DND-41 (cell line): Measurements from ENCODE around the gene SVIL.
"Not testable (repeated sequence)": the region's sequence is repeated elsewhere in the genome, so short reads cannot be mapped to it uniquely, and the experiment has no call there.

Experiments
- ATAC-seq: fragments of 200-7000 bp; cut with Tn5 transposase; 3 replicates; pipeline ENCODE4 v1.9.1; 2021; ENCODE audit warnings: low read depth; ENCODE audit not compliant: insufficient read depth
- DNase-seq: peaks from one replicate; pipeline ENCODE4 v3.0.0-alpha.2; 2020
- H2AFZ ChIP-seq: 2 replicates; pipeline ENCODE4 v1.6.0; 2012; ENCODE audit warnings: low read depth, low read length
- H3K27ac ChIP-seq: 2 replicates; pipeline ENCODE4 v1.5.1; 2012; ENCODE audit warnings: low read length, inconsistent platforms
- H3K27me3 ChIP-seq: fragments of 200-600 bp; sonication (generic); 2 replicates; pipeline ENCODE4 v1.6.0; 2012; ENCODE audit warnings: low read length, mild to moderate bottlenecking, inconsistent platforms; ENCODE audit not compliant: insufficient read depth, poor library complexity
- H3K36me3 ChIP-seq: 2 replicates; pipeline ENCODE4 v1.5.1; 2012; ENCODE audit warnings: low read length, inconsistent platforms; ENCODE audit not compliant: insufficient read depth
- H3K4me1 ChIP-seq: 2 replicates; pipeline ENCODE4 v1.5.1; 2012; ENCODE audit warnings: mild to moderate bottlenecking, low read length; ENCODE audit not compliant: insufficient read depth
- H3K4me2 ChIP-seq: 2 replicates; pipeline ENCODE4 v1.6.0; 2012; ENCODE audit warnings: mild to moderate bottlenecking, moderate library complexity, low read length, inconsistent platforms; ENCODE audit not compliant: insufficient read depth
- H3K4me3 ChIP-seq, 2 experiments: fragments of 200-600 bp in 1 of 2; shearing (Covaris generic) in 1 of 2; 2 replicates each; pipeline ENCODE4 v1.5.1; 2012 to 2016; ENCODE audit warnings: inconsistent platforms in 2 of 2, low read length in 2 of 2, mild to moderate bottlenecking in 2 of 2, low read depth in 1 of 2, moderate library complexity in 1 of 2
- H3K79me2 ChIP-seq: 2 replicates; pipeline ENCODE4 v1.6.0; 2012; ENCODE audit warnings: low read length, inconsistent platforms; ENCODE audit not compliant: insufficient read depth
- H3K9ac ChIP-seq: 2 replicates; pipeline ENCODE4 v1.6.0; 2012; ENCODE audit warnings: low read depth, mild to moderate bottlenecking, inconsistent platforms, low read length, moderate library complexity
- H3K9me3 ChIP-seq: 2 replicates; pipeline ENCODE4 v1.5.1; 2012; ENCODE audit warnings: low read length, moderate library complexity, mild to moderate bottlenecking, inconsistent platforms; ENCODE audit not compliant: insufficient read depth, severe bottlenecking
- H4K20me1 ChIP-seq: 2 replicates; pipeline ENCODE4 v1.6.0; 2012; ENCODE audit warnings: low read length; ENCODE audit not compliant: insufficient read depth
- CTCF ChIP-seq: IDR thresholded peaks from 2 replicates; pipeline ENCODE4 v1.5.1; 2012; ENCODE audit warnings: borderline replicate concordance, low read length, moderate library complexity, mild to moderate bottlenecking; ENCODE audit not compliant: poor library complexity, severe bottlenecking; ENCODE audit errors: extremely low read depth
- EZH2 ChIP-seq: IDR thresholded peaks from 3 replicates; pipeline ENCODE4 v1.6.1; 2012; ENCODE audit warnings: borderline replicate concordance, low read depth, mild to moderate bottlenecking, moderate library complexity, low read length, inconsistent platforms; ENCODE audit not compliant: severe bottlenecking

SVIL gene

GRCh38 chr10:29461042-29461441 is 173.7 kb downstream of the SVIL start:
- H3K9me3 ChIP-seq, result peaks cover 16% of the 10 kb centered on the region
- no peak overlapping the region for H2AFZ ChIP-seq
- H3K9ac ChIP-seq, result no peak overlapping the region
- no peaks in the 10 kb centered on the region for H3K79me2 ChIP-seq
- no peak overlapping the region for H3K4me2 ChIP-seq
- H3K27me3 ChIP-seq, result no peaks in the 10 kb centered on the region
- H3K27ac ChIP-seq, result no peak overlapping the region
- H4K20me1 ChIP-seq, result peaks cover 7% of the 10 kb centered on the region; the same call in 1 of the 2 replicates
- H3K36me3 ChIP-seq, result peaks cover 76% of the 10 kb centered on the region
- no peak for DNase-seq
- no peaks in the 10 kb centered on the region for H3K4me1 ChIP-seq
- ATAC-seq, result no peak
- no peak for TF ChIP-seq EZH2
- no peak for TF ChIP-seq CTCF
- no peak overlapping the region for H3K4me3 ChIP-seq

DNA sequence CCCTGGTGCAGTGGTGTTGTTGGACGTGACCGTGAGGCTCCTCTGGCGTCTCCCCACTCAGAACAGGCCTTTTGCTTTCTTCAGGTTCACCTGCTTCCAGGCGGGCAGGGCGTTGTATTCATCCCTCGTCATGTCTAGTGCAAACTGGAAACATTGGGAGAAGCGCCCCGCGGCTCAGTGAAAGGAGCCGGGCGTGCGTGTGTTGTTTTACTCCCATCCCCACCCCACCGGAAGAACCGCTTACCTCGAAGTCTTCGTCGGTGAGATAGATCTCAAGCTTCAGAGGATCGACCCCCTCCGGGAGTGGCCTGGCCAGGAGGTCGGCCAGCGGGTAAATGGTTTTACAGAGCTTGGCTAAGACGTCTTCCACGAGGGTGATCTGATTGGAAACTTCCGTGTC is 176.6 kb downstream of the SVIL start:
- Histone ChIP-seq H3K9me3 (peaks cover 16% of the 10 kb centered on the region), H3K36me3 (peaks cover 60% of the 10 kb centered on the region)
- not testable (repeated sequence) for H3K27ac ChIP-seq, H2AFZ ChIP-seq, ATAC-seq, DNase-seq, H3K4me2 ChIP-seq, H4K20me1 ChIP-seq, H3K4me1 ChIP-seq, H3K4me3 ChIP-seq, H3K79me2 ChIP-seq, H3K9ac ChIP-seq, H3K27me3 ChIP-seq

GRCh38 chr10:29455095-29455494 is 179.7 kb downstream of the SVIL start:
- H3K9me3 ChIP-seq, result peaks cover 7% of the 10 kb centered on the region
- H3K79me2 ChIP-seq, result peaks cover 3% of the 10 kb centered on the region; the same call in 1 of the 2 replicates
- DNase-seq (no peak), ATAC-seq (no peak)
- no peaks in the 10 kb centered on the region for H3K4me1 ChIP-seq
- no peaks in the 10 kb centered on the region for H3K27me3 ChIP-seq
- H2AFZ ChIP-seq, result no peak overlapping the region
- no peak overlapping the region for H3K27ac ChIP-seq
- no peak for TF ChIP-seq CTCF
- TF ChIP-seq EZH2, result no peak
- H4K20me1 ChIP-seq, result no peaks in the 10 kb centered on the region; the same call in 1 of the 2 replicates
- no peak overlapping the region for H3K4me2 ChIP-seq
- H3K9ac ChIP-seq, result no peak overlapping the region
- H3K36me3 ChIP-seq, result peaks cover 29% of the 10 kb centered on the region
- H3K4me3 ChIP-seq, result no peak overlapping the region

DNA sequence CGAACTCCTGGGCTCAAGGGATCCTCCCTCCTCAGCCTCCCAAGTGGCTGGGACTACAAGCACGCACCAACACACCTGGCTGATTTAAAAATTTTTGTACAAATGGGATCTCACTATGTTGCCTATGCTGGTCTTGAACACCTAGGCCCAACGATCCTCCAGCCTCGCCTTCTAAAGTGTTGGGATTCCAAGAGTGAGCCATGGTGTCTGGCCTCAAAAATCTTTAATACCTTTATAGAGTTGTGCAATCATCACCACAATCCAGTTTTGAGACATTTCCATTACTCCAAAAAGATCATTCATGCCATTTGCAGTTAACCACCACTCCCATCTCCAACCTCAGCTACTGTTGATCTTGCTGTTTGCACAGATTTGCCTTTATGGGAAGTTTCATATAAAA is 180.5 kb downstream of the SVIL start:
- DNase-seq, result no peak
- ATAC-seq, result no peak
- no peaks in the 10 kb centered on the region for H3K4me1 ChIP-seq
- no peak overlapping the region for H3K27ac ChIP-seq
- no peaks in the 10 kb centered on the region for H3K9me3 ChIP-seq
- no peak overlapping the region for H3K4me3 ChIP-seq
- TF ChIP-seq EZH2, result no peak
- no peak for TF ChIP-seq CTCF
- H3K9ac ChIP-seq, result no peak overlapping the region
- H3K79me2 ChIP-seq, result peaks cover 3% of the 10 kb centered on the region; the same call in 1 of the 2 replicates
- no peak overlapping the region for H2AFZ ChIP-seq
- H3K4me2 ChIP-seq, result no peak overlapping the region
- no peaks in the 10 kb centered on the region for H3K27me3 ChIP-seq
- peaks cover 2% of the 10 kb centered on the region; the same call in 1 of the 2 replicates for H4K20me1 ChIP-seq
- H3K36me3 ChIP-seq, result peaks cover 23% of the 10 kb centered on the region
